ENCODE results near the gene LOC128125822.
A peak's percentile ranks its signal among the peaks of the same experiment; 100 is the strongest.
"Not testable (repeated sequence)": the region's sequence is repeated elsewhere in the genome, so short reads cannot be mapped to it uniquely, and the experiment has no call there.

LOC128125822 gene

GRCh38 chr6:63572044-63572746, at the start of gene LOC128125822, which contains the start of gene PTP4A1:
Gene LOC128125822 (plus strand): TSS chr6:63572480.
Gene PTP4A1 (plus strand): TSS chr6:63572480. CDS start chr6:63576881, 4,401 bp downstream.
- peaks cover 12 to 16% of the 10 kb centered on the region in 2 donors for H3K4me1 ChIP-seq
- peak; percentile 98 to 100 for TF ChIP-seq POLR2A (IDR thresholded peaks at IDR 0.05)
- TF ChIP-seq, protein P1, sequence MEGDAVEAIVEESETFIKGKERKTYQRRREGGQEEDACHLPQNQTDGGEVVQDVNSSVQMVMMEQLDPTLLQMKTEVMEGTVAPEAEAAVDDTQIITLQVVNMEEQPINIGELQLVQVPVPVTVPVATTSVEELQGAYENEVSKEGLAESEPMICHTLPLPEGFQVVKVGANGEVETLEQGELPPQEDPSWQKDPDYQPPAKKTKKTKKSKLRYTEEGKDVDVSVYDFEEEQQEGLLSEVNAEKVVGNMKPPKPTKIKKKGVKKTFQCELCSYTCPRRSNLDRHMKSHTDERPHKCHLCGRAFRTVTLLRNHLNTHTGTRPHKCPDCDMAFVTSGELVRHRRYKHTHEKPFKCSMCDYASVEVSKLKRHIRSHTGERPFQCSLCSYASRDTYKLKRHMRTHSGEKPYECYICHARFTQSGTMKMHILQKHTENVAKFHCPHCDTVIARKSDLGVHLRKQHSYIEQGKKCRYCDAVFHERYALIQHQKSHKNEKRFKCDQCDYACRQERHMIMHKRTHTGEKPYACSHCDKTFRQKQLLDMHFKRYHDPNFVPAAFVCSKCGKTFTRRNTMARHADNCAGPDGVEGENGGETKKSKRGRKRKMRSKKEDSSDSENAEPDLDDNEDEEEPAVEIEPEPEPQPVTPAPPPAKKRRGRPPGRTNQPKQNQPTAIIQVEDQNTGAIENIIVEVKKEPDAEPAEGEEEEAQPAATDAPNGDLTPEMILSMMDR (IDR thresholded peaks at IDR 0.05) = no peak
- H3K4me3 ChIP-seq (replicated peaks in 1 of 3) = peak within 1 kb of the TSS; percentile 82 to 95 (median 83)
- H3K27ac ChIP-seq = peak within 1 kb of the TSS; percentile 99 to 100 (median 100)
- 1 to 2% methylated on average over 15 to 35 of the region's 73 CpGs for WGBS, 2 donors
- peaks cover 3 to 9% of the 10 kb centered on the region in 2 donors for H3K36me3 ChIP-seq
- no peaks in the 10 kb centered on the region for H3K27me3 ChIP-seq
- DNase-seq = peak; percentile 98
- H3K9me3 ChIP-seq = no peaks in the 10 kb centered on the region
- intact Hi-C loops (cut with DNase I) = no loop called here

- H3K36me3 ChIP-seq; H3K9me3 ChIP-seq; DNase-seq; H3K4me3 ChIP-seq (replicated peaks in 1 of 3); intact Hi-C loops (cut with DNase I); H3K27me3 ChIP-seq; H3K4me1 ChIP-seq; H3K27ac ChIP-seq: not testable (repeated sequence)
- 89 to 92% methylated on average over 7 of the region's 7 CpGs for WGBS, 2 donors
Measured at GRCh38 chr6:63522911-63523287, 49.4 kb upstream of the LOC128125822 start.

GRCh38 chr6:63523630-63524029, 48.6 kb upstream of the LOC128125822 start:
- WGBS, 2 donors = 94 to 97% methylated on average over 4 of the region's 4 CpGs
- no peak overlapping the region for H3K27ac ChIP-seq
- H3K4me3 ChIP-seq (replicated peaks in 1 of 3) = no peak overlapping the region
- H3K4me1 ChIP-seq = peaks cover 0 to 4% of the 10 kb centered on the region in 2 donors
- no peaks in the 10 kb centered on the region for H3K36me3 ChIP-seq
- DNase-seq = no peak
- no peaks in the 10 kb centered on the region for H3K9me3 ChIP-seq
- TF ChIP-seq POLR2A (IDR thresholded peaks at IDR 0.05) = no peak
- TF ChIP-seq, protein P1 (IDR thresholded peaks at IDR 0.05) = no peak
- intact Hi-C loops (cut with DNase I) = no loop called here
- no peaks in the 10 kb centered on the region for H3K27me3 ChIP-seq

DNA sequence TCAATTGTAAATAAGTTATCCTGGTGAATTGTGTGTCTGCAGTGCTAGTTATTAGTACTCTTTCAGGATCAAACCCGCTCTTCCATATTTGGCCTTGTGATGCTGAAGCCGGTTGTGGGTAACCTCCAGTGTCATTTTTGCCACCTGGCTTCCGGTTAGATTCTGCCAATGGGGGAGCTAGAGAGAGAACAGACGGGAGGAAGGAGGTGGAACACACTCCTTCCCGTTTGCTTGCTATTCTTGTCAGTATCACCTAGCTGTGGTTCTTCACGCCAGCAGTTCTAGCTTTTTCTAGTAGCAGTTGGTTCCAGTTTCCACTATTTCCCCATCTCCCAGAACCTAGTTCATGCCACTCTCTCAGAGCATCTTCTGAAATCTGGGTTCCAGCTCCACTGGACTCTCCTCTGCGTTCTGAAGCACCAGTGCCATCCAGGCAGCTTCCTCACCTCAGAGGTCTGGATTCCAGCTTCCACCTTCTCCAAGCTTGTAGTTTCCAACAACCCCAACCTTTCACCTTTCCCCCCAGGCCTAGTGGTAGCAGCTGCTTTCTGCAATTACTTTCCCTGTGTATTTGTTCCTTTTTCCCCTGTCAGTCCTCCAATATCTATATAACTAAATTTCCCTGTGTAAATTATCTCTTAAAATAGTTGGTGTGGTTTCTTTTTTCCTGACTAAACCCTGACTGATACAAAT, 46.9 kb upstream of the LOC128125822 start:
- H3K4me3 ChIP-seq (replicated peaks in 1 of 3) = no peak overlapping the region
- H3K36me3 ChIP-seq = no peaks in the 10 kb centered on the region
- TF ChIP-seq POLR2A (IDR thresholded peaks at IDR 0.05) = no peak
- TF ChIP-seq, protein P1 (IDR thresholded peaks at IDR 0.05) = no peak
- no peaks in the 10 kb centered on the region for H3K27me3 ChIP-seq
- H3K27ac ChIP-seq = no peak overlapping the region
- H3K4me1 ChIP-seq = peaks cover 4% of the 10 kb centered on the region in 2 donors
- intact Hi-C loops (cut with DNase I) = no loop called here
- 78 to 88% methylated on average over 7 of the region's 7 CpGs for WGBS, 2 donors
- no peaks in the 10 kb centered on the region for H3K9me3 ChIP-seq
- no peak for DNase-seq

GRCh38 chr6:63526931-63527330, 45.3 kb upstream of the LOC128125822 start:
- no peaks in the 10 kb centered on the region for H3K9me3 ChIP-seq
- intact Hi-C loops (cut with DNase I) = no loop called here
- DNase-seq = no peak
- H3K27me3 ChIP-seq = no peaks in the 10 kb centered on the region
- H3K36me3 ChIP-seq = no peaks in the 10 kb centered on the region
- no peak overlapping the region for H3K27ac ChIP-seq
- peaks cover 4% of the 10 kb centered on the region in 2 donors for H3K4me1 ChIP-seq
- no peak overlapping the region for H3K4me3 ChIP-seq (replicated peaks in 1 of 3)
- no peak for TF ChIP-seq POLR2A (IDR thresholded peaks at IDR 0.05)
- TF ChIP-seq, protein P1 (IDR thresholded peaks at IDR 0.05) = no peak

All from thyroid gland (tissue), 4 donors.